NAMALWA (cell line): ENCODE results near the gene POLRMT.
"Not testable (repeated sequence)": the region's sequence is repeated elsewhere in the genome, so short reads cannot be mapped to it uniquely, and the experiment has no call there.

Experiments
- DNase-seq: peaks from one replicate; pipeline ENCODE4 v3.0.0-alpha.2; 2015; ENCODE audit warnings: low spot score

The POLRMT gene

DNA sequence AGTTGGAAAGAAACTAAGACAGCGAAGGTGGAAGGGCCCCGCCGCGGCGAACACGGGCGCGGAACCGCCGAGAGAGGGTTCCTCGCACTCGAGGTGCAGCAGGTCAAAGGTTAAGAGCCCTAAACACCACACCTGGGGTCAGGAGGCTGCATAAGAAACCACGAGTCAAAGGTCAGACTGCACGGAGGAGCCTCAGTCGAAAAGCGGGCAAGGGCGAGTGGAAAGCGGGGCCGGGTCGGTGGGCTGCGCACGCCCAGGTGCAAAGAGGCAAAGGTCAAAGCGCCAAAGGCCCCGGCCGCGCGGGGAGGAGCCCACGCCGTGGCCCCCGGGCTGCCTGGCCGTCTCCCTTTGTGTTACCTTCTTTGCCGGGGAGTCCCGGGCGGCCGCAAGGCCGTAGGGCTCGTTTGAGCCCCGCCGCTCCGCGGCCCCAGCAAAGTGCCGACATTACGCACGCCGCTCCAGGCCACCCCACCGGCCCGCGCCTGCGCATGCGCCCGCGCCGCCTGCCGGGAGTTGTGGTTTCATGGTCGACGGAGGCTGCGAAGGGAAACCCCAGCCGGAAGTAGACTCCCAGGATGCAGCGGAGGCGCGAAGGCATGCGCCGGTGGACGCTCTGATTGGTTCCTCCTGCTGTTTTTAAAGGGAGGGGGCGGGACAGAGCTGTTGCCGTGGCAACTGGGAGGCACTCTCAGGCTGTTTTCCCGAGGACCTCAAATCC, at the start of gene POLRMT:
Gene POLRMT, minus strand, starts transcription at position 470 of the 718 bp plus-strand sequence. Its CDS starts 25 bp downstream, at position 445.
- DNase-seq, result peak; percentile 98

DNA sequence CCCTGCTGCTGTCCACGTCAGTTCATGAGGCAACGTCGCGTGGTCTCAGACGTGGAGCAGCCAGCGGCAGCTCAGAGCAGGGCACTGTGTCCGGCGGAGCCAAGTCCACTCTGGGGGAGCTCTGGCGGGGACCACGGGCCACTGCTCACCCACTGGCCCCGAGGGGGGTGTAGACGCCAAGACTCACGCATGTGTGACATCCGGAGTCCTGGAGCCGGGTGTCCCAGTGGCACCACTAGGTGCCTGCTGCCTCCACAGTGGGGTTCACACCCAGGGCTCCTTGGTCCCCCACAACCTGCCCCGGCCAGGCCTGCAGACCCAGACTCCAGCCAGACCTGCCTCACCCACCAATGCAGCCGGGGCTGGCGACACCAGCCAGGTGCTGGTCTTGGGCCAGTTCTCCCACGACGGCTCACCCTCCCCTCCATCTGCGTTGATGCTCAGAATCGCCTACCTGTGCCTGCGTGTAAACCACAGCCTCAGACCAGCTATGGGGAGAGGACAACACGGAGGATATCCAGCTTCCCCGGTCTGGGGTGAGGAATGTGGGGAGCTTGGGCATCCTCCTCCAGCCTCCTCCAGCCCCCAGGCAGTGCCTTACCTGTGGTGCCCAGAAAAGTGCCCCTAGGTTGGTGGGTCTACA, 49.5 kb upstream of the POLRMT start:
- DNase-seq, result no peak

DNA sequence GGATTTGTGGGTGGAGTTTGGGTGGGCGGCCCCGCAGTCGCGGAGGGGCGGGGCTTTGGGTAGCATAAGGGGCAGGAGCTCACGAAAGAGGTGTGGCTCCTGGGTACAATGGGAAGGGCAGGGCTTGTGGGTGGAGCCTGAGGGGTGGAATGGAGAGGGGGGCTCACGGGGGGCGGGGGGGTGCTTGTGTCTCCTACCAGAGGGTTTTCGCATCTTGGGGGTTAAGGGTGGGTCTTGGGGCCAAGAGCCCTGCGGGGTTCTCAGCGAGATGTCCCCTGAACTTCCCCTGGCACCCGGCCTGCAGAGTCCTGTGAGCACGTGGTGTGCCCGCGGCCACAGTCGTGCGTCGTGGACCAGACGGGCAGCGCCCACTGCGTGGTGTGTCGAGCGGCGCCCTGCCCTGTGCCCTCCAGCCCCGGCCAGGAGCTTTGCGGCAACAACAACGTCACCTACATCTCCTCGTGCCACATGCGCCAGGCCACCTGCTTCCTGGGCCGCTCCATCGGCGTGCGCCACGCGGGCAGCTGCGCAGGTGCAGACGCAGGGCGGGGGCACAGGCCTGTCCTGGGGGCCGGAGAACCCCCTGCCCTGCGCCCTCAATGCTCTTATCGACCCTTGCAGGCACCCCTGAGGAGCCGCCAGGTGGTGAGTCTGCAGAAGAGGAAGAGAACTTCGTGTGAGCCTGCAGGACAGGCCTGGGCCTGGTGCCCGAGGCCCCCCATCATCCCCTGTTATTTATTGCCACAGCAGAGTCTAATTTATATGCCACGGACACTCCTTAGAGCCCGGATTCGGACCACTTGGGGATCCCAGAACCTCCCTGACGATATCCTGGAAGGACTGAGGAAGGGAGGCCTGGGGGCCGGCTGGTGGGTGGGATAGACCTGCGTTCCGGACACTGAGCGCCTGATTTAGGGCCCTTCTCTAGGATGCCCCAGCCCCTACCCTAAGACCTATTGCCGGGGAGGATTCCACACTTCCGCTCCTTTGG, 48.0 kb upstream of the POLRMT start:
- DNase-seq, result no peak

DNA sequence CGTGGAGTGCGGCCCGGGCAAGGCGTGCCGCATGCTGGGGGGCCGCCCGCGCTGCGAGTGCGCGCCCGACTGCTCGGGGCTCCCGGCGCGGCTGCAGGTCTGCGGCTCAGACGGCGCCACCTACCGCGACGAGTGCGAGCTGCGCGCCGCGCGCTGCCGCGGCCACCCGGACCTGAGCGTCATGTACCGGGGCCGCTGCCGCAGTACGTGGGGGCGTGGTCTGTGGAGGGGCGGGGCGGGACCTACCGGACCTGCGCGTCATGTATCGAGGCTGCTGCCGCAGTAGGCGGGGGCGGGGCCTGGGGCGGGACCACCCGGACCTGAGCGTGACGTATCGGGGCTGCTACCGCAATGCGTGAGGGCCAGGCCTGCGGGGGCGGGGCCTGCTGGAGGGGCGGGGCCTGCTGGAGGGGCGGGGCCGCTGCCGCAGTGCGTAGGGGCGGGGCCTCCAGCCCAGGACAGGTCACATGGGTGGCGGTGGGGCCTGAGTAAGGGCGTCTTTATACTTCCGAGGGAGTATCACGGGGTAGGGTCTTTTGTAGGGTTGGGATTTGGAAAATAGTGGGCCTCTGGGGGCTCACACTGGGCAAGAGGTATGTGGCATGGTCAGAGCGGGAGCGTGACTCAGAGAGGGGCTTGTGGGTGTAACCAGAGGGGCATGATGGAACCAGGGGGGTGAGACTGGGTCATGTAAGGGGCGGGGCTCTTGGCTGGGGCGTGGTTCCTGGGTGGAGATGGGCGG, 47.1 kb upstream of the POLRMT start:
- DNase-seq, result peak; percentile 97

DNA sequence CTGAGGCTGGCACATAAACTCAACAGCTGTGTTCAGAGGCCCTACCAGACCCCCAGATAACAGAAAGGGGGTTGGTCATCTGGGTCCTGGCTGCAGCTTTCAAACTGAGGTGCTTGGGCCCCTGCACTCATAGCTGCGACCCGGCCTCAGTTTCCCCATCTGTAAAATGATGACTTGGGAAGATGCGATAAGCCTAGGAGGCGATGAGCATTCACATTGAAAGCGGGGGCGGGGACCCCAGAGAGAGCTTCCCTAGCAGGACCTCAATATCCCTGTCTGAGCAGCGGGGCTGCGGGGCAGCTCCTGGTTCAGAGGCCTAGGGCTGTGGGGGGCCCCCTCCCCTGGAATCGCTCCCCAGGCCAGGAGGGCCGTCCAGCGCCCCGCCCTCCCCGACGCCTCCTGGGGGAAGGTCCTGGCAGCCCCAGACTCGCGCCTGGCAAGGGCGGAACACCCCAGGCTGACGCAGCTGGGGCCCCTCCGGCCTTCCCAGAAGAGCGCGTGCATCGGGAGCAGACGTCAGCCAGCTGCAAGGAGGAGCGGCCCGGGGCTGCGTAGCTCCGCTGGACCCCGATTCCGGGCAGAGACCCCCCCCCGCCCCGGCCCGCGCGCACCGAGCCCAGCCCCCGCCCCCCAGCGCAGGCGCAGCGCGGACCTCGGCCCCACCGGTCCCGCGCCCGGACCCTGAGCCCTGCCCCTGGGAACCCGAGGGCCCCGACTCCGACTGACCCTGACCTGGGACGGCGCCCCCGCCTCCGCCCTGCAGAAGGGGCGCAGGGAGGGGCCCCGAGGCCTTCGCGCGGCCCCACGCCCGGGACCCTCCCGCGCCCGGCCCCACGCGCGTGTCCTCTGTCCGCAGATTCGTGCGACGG, 46.3 kb upstream of the POLRMT start:
- peak; percentile 57 for DNase-seq

DNA sequence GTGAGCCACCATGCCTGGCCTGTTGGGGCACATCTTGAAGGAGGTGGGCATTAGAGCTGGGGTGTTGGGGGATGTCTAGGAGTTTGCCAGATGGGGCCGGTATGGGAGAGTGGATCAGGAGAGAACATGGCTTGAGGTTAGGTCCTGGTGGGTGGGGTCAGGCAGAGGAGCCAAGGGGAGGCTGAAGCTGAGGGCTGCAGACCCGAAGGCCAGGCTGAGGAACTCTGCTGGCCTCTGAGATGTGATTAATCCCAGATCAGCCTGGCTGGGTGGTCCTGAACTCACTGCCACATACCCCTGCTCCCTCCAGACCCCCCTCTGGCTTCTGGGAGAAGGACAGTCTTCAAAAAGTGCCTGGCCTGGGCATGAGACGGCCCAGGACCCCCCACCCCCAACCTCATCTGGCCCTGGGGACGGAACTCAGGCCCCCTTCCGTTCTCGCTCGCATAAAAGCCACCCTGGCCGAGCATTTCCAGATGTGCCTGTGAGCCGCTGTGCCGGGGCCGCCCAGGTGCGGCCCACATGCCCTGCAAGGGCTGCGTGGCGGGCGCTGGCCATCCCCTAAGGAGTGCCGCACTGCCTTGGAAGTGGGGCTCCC, 45.6 kb upstream of the POLRMT start:
- no peak for DNase-seq

DNA sequence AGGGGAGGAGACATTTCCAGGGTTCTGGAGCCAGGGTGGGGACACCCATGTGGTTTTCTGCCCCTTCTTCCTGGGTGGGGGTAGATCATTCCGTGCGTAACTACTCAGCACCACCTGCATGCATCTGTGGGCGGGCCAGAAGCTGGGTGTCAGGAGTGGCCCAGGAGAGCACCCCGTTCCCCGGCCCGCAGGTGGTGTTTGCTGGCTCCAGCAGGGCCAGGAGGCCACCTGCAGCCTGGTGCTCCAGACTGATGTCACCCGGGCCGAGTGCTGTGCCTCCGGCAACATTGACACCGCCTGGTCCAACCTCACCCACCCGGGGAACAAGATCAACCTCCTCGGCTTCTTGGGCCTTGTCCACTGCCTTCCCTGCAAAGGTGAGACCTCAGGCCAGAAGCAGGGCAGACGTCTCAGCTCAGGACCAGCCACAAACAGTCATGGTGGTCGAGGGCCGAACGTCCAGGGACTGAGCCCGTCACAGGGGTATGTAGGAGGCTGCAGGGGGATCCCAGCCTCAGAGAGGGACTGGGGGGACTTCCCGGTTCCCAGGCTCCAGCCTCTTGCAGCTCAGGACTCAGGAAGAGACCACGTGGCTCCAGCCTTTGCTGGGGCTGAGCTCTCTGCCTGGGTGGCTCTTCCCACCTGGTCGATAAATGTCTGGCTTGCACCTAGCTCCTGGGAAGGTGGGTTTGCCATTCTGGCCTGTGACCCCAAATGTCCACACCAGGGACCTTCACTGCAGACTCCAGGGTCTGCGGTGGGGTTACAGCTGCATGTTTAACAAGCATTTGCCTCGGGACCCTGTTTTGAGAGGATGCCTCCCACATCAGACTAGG, 44.5 kb upstream of the POLRMT start:
- DNase-seq, result peak; percentile 67

DNA sequence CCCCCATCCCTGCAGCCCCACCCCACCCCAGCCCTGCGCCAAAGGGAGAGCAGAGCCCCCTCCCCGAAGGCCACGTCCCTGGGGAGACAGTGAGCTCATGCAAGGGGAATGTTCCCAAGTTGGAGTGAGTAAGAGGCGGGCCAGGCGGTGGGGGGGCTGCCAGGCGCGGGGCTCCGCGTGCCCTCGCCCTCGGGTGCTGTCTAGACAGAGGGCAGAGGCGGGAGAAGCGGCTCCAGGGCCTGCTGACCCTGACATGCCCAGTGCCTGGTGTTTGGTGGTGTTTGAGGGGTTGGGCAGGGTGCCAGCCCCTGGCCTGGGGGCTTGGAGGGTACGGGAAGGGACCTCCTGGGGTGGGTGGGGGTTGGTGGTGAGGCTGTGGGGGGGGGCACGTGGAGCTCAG, 43.9 kb upstream of the POLRMT start:
- DNase-seq, result no peak

DNA sequence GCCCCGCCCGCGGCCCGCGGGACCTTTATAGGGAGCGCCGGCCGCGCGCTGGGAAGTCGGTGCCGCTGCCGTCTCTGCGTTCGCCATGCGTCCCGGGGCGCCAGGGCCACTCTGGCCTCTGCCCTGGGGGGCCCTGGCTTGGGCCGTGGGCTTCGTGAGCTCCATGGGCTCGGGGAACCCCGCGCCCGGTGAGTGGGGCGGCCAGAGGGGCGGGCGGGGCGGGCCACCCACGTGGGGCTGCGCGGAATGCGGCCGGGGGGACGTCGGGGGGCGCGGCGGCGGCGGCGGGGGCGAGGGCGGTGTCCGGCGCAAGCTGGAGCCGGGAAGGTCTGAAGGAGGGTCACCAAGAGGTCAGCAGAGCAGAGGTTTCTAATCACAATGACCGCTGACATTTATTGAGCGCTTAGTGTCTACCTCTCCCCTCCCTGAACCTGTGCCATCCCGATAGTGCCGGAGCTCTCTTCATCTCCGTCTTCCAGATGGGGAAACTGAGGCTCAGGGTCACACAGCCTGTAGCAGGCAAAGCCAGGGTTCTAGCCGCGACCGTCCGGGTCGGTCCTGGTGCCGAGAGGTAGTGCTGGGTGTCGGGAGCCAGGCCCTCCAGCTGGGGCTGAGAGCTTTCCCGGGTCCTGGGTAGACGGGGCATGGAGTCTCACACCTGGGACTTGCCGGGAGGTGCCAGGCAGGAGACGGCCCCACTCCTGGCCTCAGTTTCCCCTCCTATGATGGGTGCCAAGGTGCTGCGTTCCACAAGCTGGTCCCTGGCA, 43.2 kb upstream of the POLRMT start, which contains the start of gene FSTL3:
Gene FSTL3, plus strand, starts transcription at position 54 of the 767 bp plus-strand sequence. Its CDS starts 32 bp downstream, at position 86.
- DNase-seq, result no peak

DNA sequence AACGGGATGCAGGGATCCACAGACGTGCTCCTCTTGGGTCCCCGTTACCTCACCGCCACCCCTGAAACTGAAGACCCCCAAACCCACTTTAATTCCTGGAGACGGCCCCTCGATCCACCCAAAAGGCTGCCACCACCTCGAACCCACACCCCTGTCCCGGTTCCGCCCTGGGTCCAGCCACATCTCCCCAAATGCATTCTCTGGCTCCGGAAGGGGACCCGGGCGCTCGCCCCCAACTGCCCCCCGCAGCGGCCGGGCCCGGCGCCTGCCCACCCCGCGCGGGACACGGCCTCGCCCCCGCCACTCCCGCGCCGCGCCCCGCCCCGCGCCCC, 42.6 kb upstream of the POLRMT start:
- DNase-seq, result no peak

DNA sequence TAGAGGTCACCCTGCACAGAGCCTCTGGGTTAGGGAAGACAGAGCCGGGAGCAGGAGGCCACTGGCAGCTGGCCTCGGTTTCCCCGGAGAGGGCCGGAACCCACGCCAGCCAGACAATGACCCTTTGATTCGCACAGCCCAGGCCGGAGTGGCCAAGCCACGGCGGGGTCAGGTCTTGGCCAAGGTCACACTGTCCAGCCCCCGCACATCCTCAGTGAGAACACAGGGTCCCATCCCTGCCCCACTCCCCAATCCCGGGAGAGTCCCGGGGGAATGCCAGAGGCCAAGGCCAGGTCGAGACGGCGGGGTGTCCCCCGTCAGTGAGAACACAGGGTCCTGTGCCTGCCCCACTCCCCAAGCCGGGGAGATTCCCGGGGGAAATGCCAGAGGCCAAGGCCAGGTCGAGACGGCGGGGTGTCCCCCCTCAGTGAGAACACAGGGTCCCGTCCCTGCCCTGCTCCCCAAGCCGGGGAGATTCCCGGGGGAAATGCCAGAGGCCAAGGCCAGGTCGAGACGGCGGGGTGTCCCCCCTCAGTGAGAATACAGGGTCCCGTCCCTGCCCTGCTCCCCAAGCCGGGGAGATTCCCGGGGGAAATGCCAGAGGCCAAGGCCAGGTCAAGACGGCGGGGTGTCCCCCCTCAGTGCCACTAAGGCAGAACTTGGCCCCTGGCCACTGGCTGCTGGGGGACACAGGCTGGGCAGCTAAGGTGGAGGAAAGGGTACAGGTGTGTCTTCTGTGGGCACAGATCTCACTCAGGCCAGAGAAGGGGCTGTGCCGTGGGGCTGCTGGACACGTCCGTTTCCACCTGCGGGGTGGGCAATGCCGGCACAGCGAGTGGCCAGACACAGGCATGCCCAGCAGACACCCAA, 41.2 kb upstream of the POLRMT start:
- no peak for DNase-seq

DNA sequence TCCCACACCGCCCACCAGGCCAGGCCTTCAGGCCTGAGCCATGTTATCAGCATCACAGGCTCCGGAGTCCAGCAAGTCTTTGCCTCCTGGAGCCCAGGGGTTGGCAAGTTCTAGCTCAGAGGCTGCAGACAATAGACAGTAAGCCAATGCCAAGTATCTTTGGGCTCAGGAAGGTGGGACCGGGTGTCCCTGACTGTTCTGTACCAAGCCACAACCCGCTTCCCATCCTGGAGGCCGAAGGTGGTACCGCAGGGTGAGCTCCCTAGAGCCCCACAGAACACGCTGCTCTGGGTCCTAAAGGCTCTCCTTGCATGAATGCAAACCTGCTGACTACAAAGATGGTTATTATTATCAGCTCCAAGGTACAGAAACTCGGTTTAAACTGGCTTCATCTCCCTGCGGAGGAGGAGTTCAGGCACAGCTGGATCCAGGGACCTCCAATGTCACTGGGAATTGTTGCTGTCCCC, 37.3 kb upstream of the POLRMT start:
- DNase-seq, result peak; percentile 60

DNA sequence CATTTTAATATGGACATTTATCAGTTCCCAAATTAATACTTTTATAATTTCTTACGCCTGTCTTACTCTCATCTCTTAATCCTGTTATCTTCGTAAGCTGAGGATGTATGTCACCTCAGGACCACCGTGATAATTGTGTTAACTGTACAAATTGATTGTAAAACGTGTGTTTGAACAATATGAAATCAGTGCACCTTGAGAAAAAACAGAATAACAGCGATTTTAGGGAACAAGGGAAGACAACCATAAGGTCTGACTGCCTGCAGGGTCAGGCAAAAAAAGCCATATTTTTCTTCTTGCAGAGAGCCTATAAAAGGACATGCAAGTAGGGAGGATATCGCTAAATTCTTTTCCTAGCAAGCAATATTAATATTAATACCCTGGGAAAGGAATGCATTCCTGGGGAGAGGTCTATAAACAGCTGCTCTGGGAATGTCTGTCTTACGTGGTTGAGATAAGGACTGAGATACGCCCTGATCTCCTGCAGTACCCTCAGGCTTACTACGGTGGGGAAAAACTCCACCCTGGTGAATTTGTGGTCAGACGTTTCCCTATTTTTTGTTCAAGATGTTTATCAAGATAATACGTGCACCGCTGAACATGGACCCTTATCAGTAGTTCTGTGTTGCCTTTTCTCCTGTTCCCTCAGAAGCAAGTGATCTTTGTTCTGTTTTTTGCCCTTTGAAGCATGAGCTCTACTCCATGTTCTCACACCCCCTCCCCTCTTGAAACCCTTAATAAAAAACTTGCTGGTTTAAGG, 35.5 kb upstream of the POLRMT start:
- DNase-seq, result not testable (repeated sequence)

DNA sequence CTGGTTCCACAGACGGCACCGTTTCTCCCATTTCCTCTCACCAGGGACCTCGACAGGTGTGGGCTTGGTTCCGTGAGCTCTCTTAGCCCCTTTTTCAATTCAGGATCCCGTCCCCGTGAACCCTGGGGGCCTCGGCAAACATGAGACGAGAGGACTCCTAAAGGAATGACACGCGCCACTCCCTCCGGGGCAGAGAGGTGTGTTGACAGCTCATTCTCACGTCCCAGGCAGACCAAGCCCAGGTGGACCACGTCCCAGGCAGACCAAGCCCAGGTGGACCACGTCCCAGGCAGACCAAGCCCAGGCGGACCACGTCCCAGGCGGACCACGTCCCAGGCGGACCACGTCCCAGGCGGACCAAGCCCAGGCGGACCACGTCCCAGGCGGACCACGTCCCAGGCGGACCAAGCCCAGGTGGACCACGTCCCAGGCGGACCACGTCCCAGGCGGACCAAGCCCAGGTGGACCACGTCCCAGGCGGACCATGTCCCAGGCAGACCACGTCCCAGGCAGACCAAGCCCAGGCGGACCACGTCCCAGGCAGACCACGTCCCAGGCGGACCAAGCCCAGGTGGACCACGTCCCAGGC, 33.7 kb upstream of the POLRMT start:
- DNase-seq, result not testable (repeated sequence)

DNA sequence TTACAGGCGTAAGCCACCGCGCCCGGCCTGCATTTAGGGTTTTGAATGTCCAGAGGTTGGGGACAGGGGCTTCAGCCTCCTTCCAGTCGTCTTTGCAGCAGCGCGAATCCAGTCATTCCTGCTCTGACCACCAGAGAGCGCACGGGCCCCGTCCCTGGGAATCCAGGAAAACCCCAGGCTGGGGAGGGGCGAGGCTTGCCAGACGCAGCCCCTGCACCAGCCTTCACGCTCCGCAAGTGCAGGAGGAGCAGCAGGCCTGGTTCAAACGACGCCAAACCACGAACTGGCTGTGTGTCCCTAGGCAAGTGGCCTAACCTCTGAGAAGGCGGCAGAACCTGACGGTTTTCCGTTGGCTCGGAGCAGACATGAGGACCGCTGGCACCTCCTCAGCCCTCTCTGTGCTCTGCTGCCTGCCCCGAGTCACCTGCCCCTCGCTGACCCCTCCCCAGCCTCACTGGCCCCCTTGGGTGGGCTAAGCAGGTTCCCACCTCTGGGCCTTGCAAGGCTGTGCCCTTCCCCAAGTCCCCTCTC, 31.6 kb upstream of the POLRMT start:
- peak; percentile 84 for DNase-seq

DNA sequence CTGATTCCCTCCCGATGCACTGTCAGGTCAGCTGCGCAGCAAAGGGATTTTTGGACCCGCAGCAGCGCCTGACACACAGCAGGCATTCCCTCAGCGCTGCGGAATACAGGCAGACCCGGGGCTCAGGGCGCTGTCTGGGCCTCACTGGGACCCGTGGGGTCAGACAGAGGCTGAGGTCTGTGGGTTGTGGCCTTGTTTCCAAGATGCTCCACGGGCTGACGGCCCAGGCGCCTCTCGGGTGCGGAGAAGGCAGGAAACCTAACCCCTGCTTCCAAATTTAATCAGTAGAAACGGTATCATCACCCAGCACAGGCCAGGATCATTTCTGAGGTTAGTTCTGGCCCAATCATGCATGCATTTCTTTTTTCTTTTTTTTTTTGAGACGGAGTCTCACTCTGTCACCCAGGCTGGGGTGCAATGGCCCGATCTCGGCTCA, 30.4 kb upstream of the POLRMT start:
- DNase-seq, result no peak
